ENCODE measurements around the gene RRAS2.

- TF ChIP-seq CTCF (conservative IDR thresholded peaks at IDR 0.05) (no peak), EZH2 (IDR thresholded peaks at IDR 0.05; ENCODE audit: low read depth) (no peak)
Measured at GRCh38 chr11:14262271-14262846, 96.6 kb downstream of the RRAS2 start.
